Right kidney (tissue), 1 donor: ENCODE data around the gene TBC1D2.

Experiments
- DNase-seq: peaks from one replicate; pipeline ENCODE4 v3.0.0-alpha.2; 2016

TBC1D2 gene

GRCh38 chr9:98240475-98240874 is 15.0 kb downstream of the TBC1D2 start:
- no peak for DNase-seq

DNA sequence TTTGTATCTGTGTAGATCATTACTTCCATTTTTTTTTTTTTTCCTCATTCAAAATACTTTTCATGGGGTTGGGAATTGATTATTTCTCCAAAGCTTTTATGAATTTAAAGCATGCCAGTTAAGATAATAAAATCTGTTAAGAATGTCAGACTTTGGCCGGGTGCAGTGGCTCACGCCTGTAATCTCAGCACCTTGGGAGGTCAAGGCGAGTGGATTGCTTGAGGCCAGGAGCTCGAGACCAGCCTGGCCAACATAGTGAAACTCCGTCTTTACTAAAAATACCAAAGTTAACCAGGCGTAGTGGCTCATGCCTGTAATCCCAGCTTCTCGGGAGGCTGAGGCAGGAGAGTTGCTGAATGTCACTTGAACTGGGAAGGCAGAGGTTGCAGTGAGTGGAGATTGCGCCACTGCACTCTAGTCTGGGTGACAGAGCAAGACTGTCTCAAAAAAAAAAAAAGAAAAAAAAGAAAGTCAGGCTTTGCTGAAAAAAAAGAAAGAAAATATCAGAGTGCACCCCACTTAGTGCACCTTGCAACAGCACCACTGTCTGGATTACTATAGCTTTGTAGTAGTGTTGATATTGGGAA is 18.5 kb downstream of the TBC1D2 start:
- no peak for DNase-seq

- DNase-seq = no peak
These were observed 20.3 kb downstream of the TBC1D2 start for GRCh38 chr9:98235126-98235525.

DNA sequence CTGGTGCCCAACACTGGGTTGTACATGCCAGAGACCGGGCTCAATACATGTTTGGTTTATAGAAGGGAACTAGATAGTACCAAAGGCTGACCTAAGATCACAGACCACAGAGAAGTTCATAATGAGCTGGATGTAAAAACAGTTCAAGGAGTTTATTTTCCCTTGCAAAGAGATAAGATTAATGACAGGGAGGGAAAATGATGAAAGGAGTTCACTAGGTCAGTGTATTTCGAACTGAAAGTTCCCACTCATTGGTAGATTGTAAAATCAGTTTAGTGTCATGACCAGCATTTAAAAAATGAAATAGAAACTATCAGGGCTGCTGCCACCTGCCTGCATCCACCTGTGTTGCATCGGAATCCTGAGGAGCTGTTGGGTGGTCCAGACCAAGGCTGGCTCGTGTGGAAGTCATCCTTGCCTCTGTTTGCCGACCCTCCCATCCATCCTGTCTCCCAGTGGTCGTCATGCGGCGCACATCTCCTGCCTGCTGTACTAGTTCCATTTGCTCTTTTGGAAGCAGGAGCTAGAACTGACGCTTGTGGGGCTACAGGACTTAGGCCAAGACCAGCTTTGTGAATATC is 21.1 kb downstream of the TBC1D2 start:
- DNase-seq = no peak

- no peak for DNase-seq
These were observed 22.5 kb downstream of the TBC1D2 start for GRCh38 chr9:98232926-98233325.

DNA sequence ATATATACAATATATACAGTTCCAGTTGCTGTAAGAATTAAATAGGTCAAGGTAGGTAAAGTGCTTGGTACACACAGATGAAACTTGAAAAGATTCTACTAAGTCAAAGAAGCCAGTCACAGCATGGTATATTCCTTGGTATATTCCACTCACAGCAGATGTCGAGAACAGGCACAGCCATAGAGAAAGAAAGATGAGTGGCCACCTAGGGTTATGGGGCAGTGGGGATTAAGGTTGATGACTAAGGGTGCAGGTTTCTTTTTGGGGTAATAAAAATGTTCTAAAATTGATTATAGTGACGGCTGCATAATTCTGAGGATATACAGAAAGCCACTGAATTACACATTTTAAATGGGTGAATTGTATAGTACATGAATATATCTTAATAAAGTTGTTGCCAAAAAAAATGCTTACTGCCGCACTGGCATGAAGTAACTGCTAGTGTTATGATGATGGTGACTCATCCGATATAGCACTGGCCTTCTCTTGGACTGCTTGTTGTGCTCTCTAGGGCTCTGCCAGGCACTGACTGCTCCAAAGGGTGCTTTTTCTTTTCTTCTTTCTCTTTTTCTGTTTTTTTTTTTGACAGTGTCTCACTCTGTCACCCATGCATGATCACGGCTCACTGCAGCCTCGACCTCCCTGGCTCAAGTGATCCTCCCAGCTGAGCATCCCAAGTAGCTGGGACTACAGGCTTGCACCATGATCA is 23.5 kb downstream of the TBC1D2 start:
- no peak for DNase-seq

DNA sequence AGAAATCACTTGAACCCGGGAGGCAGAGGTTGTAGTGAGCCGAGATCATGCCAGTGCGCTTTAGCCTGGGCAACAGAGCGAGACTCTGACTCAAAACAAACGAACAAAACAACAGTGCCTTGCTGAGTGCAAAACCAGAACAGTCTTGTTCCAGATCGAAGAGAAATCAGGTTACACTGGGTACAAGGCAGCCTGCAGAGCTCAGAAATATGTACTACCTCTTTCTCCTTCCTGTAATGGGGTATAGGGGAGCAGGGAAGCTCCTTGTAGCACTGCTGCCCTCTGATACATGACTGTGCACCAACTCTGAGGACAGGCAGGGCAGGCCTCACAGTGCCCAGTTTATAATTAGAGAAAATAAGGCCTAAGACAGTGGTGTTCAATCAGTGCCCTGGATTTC is 24.7 kb downstream of the TBC1D2 start:
- DNase-seq = no peak

- no peak for DNase-seq
These were observed 25.1 kb downstream of the TBC1D2 start for GRCh38 chr9:98230304-98230703.

DNA sequence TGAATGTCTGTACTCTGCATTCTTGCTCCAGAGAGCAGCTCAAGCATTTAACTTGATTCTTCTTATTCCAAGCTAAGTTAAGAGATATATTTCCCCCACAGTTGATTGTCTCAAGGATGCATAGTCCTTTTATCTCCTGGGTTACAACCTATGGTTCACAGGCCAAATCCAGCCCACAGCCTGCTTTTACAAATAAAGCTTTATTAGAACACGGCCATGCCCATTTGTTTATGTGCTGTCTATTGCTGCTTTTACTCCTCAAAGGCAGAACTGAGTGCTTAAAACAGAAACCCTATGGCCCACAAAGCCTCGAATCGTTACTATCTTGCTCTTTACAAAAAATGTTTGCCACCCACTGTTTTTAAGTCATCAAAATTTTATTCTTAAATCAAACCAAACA is 25.8 kb downstream of the TBC1D2 start:
- DNase-seq = no peak

- DNase-seq = no peak
These were observed 26.4 kb downstream of the TBC1D2 start for GRCh38 chr9:98229090-98229395.

DNA sequence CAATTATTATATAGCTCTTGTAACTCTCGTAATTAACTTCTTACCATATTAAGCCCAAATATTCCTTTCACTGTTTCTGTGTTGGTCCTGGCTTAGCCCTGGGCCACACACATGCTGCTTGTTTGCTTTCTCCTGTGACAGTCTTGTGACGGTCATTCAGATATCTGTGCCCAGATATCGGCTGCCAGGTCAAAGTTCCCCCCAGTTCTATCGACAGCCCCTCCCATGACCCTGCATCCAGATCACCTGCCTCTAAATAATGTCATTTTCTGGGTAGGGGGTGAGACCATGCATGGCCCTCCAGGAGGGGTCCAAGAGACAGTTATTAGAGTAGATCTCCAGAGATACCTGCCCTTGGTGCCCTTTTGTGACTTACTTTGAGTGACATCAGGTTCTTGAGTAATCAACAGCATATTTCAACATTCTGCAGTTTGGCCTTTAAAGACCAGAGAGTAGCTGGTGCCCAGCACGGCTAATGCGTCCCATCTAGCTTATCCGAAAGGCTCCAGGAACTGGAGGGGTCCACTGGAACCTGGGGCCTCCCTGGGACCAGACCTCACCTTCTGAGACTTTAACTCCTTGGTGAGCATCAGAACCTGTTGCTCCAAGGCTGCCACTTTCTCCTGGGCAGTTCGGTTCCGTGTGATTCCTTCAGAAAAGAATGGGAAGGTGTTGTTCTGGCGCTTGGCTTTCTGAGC is 26.9 kb downstream of the TBC1D2 start:
- no peak for DNase-seq

GRCh38 chr9:98227883-98228282 is 27.6 kb downstream of the TBC1D2 start:
- no peak for DNase-seq

GRCh38 chr9:98226957-98227356 is 28.5 kb downstream of the TBC1D2 start:
- no peak for DNase-seq

DNA sequence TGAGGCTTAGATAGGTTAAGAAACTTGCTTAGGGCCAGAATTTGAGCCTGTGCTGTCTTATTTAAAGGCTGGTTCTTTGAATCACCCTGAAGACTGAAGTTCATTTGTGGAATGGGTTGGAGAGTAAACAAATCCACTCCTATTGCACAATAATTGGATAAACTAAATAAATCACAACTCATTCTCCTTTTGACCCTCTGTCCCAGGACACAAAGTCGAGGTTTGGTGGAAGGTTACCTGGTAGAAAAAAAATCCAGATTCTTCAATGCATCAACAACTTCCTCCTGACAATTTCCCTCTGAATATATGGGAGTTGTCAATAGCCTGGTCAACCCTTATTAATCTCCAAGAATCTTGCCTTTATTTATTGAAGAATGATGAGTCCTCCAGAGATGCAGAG is 28.9 kb downstream of the TBC1D2 start:
- no peak for DNase-seq

GRCh38 chr9:98225015-98225442 is 30.4 kb downstream of the TBC1D2 start:
- DNase-seq = no peak

DNA sequence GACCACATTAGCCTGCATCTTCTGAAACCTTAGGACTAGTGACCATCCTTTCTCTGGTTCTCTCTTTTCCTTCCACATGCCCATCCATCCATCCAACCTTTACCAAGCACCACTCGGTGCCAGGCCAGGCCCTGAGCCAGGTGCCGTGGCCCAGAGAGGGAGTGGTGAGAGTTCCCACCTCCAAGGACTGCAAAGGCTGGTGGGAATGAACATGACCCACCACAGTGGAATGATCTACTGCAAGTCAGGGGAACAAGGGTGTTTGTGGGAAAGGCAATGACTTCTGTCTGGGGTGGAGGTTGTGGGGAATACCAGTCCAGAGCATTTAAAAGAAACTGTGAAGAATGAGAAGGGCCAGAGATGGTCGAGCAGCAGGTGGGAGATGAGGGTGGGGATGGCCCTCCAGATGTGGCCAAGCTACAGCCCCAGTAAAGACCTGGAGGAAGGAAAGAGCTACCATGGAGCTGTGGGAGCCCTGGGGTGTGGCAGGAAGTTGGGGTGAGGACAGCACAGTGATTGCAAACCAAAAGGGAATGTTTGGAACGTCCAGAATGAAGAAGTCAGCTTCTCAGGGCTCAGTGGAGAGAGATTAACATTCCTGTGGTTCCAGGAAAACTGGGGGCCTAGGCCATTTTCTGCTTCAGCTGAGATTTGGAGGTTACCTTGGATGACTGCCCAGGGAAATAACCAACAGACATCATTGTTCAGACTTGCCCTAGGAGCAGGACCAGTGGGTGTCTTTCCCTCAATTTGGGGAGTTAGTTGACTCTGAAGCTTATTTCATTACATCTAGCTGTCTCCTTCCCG is 32.4 kb downstream of the TBC1D2 start:
- no peak for DNase-seq

GRCh38 chr9:98220911-98221310 is 34.5 kb downstream of the TBC1D2 start:
- DNase-seq = no peak

- no peak for DNase-seq
These were observed 35.6 kb downstream of the TBC1D2 start for GRCh38 chr9:98219794-98220370.

DNA sequence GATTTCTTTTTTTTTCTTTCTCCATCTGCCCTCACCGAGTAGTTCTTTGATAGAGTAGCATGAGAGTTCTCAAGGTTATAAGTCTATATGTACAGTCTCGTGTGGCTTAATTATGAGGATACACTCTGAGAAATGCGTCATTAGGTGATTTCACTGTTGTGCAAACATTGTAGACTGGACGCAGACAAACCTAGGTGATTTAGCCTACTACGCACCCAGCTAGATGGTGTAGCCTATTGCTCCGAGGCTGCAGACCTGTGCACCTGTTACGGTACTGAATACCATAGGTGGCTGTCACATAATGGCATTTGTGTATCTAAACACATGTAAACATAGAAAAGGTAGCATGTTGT is 36.1 kb downstream of the TBC1D2 start:
- no peak for DNase-seq

GRCh38 chr9:98218562-98219363 is 36.7 kb downstream of the TBC1D2 start:
- no peak for DNase-seq

DNA sequence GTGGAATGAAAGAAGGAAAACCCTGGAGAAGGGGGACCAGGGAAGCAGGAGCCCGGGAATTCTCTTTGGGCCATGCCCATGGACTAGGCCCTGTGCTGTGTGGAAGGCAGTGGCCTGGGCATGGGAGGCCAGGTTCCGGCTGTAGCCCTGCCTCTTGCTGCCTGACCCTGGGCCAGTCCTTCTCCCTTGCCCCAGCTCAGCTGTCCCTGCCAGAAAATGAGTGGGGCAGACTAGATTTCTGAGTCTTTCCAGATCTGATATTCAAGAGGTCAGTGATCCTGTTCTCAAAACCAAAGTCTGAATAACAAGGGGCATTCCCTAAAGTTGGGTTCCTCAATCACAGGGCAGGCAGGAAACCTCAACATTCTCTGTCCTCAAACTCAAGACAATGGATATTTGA is 38.2 kb downstream of the TBC1D2 start:
- DNase-seq = no peak

GRCh38 chr9:98216391-98216790 is 39.1 kb downstream of the TBC1D2 start:
- no peak for DNase-seq
